Heart left ventricle (tissue), 13 donors: ENCODE measurements around the gene HTR1D.

Experiments
- POLR2A ChIP-seq, 2 donors: fragments of 450-650 bp; IDR thresholded peaks; one replicate each; pipeline ENCODE4 v1.6.1; 2017; ENCODE audit warnings: antibody characterized with exemption in 2 of 2, mild to moderate bottlenecking in 2 of 2, moderate library complexity in 2 of 2
- TF ChIP-seq, protein P1 (sequence below), 12 donors: fragments of 200-600 bp; sonication (generic) in 4 of 12; IDR thresholded peaks; one replicate each; pipeline versions ENCODE4 v1.5.0 to v1.8.0; 2018 to 2022; ENCODE audit warnings: antibody characterized with exemption in 12 of 12, mild to moderate bottlenecking in 5 of 12
- donor health status: ischemic (EF 13 %, LVEDD 7.1; RV severe dilation, severe dysfunction).
- donor health status: DM: no; HTN: yes; CAD: no.
- donor health status: DM: no; HTN: no; CAD: no.
- donor health status: ischemic (EF 25% LVEDD 6.9; RV normal size, moderate dysfunction).
- donor health status: ischemic (EF 25% LVEDD 5.7; RV mildly dilated, moderate dysfunction).
- donor health status: ischemic (EF 35%, LVEDD 5.7; RV mildly dilated, moderate dysfunction).
- donor health status: nonischemic (EF 11% LVEDD 7.7; RV severe dilation, severe dysfunction).
- donor health status: DM: yes; HTN: yes; CAD: no.
- donor health status: PGD.
- donor health status: ischemic (EF 29% LVEDD 5.4; RV normal size, mild dysfunction).
- donor health status: nonischemic (EF 23%, LVEDD 6.1; RV moderate dilation, normal function).

DNA sequence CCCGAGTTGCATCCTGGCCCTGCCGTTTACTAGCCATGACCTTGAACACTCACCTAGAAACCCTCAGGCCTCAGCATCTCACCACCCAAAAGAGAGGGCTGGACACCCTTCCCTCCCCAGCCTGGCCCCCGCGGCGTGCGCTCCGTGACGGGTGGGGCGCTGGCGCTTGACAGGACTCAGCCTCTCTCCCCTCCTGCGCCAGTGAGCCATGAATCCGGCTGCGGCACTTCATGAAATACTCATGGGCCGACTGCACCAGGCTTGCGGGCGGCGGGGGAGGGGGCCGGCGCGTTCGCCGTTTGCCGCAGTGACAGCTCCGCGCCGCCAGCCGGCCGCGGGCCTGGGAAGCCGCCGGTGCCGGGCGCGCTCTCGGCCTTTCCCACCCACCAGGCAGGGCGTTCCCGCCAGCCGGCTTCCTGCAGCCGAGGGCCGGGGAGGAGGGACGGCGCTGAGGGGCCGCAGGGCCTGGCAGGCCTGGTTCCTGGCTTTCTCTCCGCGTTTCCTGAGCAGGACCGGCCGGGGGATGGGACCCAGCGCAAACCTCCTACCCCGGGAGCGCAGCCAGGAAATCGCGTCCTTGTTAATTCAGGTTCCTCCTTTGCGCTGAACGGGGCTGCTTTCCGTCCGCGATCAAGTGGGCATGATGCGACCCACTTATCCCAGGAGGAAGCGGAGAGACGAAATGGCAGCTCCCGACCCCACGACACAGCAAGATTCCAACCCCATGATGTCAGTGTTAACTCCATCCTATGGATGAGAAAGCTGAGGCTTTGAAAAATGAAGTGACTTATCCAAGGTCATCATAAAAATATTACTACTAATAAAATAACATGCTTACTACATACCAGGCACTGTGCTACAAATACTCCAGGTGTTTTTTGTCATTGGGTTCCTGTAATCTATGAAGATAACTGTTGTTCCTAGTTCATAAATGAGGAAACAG is 39.6 kb downstream of the HTR1D start:
- TF ChIP-seq, protein P1, sequence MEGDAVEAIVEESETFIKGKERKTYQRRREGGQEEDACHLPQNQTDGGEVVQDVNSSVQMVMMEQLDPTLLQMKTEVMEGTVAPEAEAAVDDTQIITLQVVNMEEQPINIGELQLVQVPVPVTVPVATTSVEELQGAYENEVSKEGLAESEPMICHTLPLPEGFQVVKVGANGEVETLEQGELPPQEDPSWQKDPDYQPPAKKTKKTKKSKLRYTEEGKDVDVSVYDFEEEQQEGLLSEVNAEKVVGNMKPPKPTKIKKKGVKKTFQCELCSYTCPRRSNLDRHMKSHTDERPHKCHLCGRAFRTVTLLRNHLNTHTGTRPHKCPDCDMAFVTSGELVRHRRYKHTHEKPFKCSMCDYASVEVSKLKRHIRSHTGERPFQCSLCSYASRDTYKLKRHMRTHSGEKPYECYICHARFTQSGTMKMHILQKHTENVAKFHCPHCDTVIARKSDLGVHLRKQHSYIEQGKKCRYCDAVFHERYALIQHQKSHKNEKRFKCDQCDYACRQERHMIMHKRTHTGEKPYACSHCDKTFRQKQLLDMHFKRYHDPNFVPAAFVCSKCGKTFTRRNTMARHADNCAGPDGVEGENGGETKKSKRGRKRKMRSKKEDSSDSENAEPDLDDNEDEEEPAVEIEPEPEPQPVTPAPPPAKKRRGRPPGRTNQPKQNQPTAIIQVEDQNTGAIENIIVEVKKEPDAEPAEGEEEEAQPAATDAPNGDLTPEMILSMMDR (IDR thresholded peaks at IDR 0.05): peak in 6 of 12 donors; percentile 19 to 48 (median 35)
- TF ChIP-seq POLR2A (IDR thresholded peaks at IDR 0.05): peak in 1 of 2 donors; percentile 55
